Panc1 (cell line): ENCODE results near the gene CPLX1. TPM values are rescaled to one million over a fixed set of nuclear protein-coding genes. Genes with fewer than 3 reads are reported as not detected.

Experiments used
- ATAC-seq: fragments of 200-7000 bp; cut with Tn5 transposase; 2 replicates; pipeline ENCODE4 v1.9.1; 2020; ENCODE audit warnings: mild to moderate bottlenecking, moderate library complexity
- BruUV-seq: library from RNA; stranded (reverse); fragments of 400-500 nt; replicated peaks from 2 replicates; lab custom pipeline; 2021; lab: Mats Ljungman, UMichigan
- CTCF ChIA-PET: fragments of 300-600 bp; sonication (Branson Sonifier 250); formaldehyde crosslinking; loops from one replicate; lab custom pipeline; 2022; ENCODE audit warnings: antibody characterized with exemption; lab: Charles Lee
- POLR2A ChIA-PET: fragments of 300-600 bp; sonication (Branson Sonifier 250); formaldehyde crosslinking; loops from one replicate; lab custom pipeline; 2022; ENCODE audit warnings: antibody characterized with exemption; lab: Charles Lee
- DNase-seq: peaks from one replicate; pipeline ENCODE4 v3.0.0-alpha.2; 2010; ENCODE audit warnings: low read depth, low spot score
- H3K27ac ChIP-seq: 2 replicates; pipeline ENCODE4 v1.5.1; 2011; ENCODE audit warnings: mild to moderate bottlenecking, low read length, inconsistent platforms
- H3K27me3 ChIP-seq: fragments of 200-500 bp; sonication (Bioruptor generic); 2 replicates; pipeline ENCODE4 v1.6.0; 2014; ENCODE audit warnings: low read length, inconsistent platforms; ENCODE audit not compliant: control insufficient read depth, insufficient read depth
- H3K36me3 ChIP-seq: fragments of 200-500 bp; sonication (Bioruptor generic); 2 replicates; pipeline ENCODE4 v1.5.1; 2014; ENCODE audit warnings: inconsistent platforms, mild to moderate bottlenecking, low read length, moderate library complexity; ENCODE audit not compliant: control insufficient read depth, insufficient read depth
- H3K4me1 ChIP-seq: 2 replicates; pipeline ENCODE4 v1.5.1; 2011; ENCODE audit warnings: inconsistent platforms, mild to moderate bottlenecking, low read length, moderate library complexity; ENCODE audit not compliant: control insufficient read depth, insufficient read depth
- H3K4me3 ChIP-seq, 2 experiments: 2 replicates each; pipeline ENCODE4 v1.5.1; 2011 to 2012; ENCODE audit warnings: low read depth in 2 of 2, low read length in 2 of 2, mild to moderate bottlenecking in 2 of 2, inconsistent platforms in 1 of 2, moderate library complexity in 1 of 2
- H3K9me3 ChIP-seq: fragments of 200-500 bp; sonication (Bioruptor generic); 2 replicates; pipeline ENCODE4 v1.5.1; 2014; ENCODE audit warnings: low read depth, mild to moderate bottlenecking, inconsistent platforms, low read length, moderate library complexity; ENCODE audit not compliant: control insufficient read depth, insufficient read depth
- POLR2AphosphoS5 ChIP-seq: IDR thresholded peaks from 2 replicates; pipeline ENCODE4 v1.6.1; 2012; ENCODE audit warnings: mild to moderate bottlenecking, low read depth, low read length, moderate library complexity
- SIN3A ChIP-seq: IDR thresholded peaks from 2 replicates; pipeline ENCODE4 v1.6.1; 2012; ENCODE audit warnings: low read depth, mild to moderate bottlenecking, low read length, moderate library complexity, borderline replicate concordance; ENCODE audit not compliant: insufficient read depth
- TCF7L2 ChIP-seq: IDR thresholded peaks from 2 replicates; pipeline ENCODE4 v1.6.1; 2011; ENCODE audit warnings: mild to moderate bottlenecking, low read depth, low read length, inconsistent platforms
- in situ Hi-C: cut with HindIII; loops from 2 replicates; pipeline ENCODE4 v1.10.0; 2016; ENCODE audit warnings: low sequenced_read_pairs, low pct_unique_long_range_greater_than_20kb
- intact Hi-C: fragments of 100-400 bp; cut with micrococcal nuclease; formaldehyde crosslinking; loops from one replicate; pipeline ENCODE4 v1.10.0; 2022; ENCODE audit not compliant: unreplicated experiment
- total RNA-seq: library from RNA; stranded (reverse); gene quantifications from one replicate; pipeline ENCODE4 v1.2.1, GENCODE V29; 2021; ENCODE audit not compliant: unreplicated experiment
- TF ChIP-seq, protein P1 (sequence below): fragments of 450-650 bp; IDR thresholded peaks from 2 replicates; pipeline ENCODE4 v1.5.1; 2017; ENCODE audit warnings: mild to moderate bottlenecking
- TF ChIP-seq, protein P2 (sequence below), 2 experiments: IDR thresholded peaks; 2 replicates each; pipeline ENCODE4 v1.6.1; 2011 to 2012; ENCODE audit warnings: low read depth in 2 of 2, control low read depth in 1 of 2, low read length in 1 of 2, mild to moderate bottlenecking in 1 of 2, moderate library complexity in 1 of 2; ENCODE audit not compliant: insufficient read depth in 1 of 2

The CPLX1 gene
- total RNA-seq, 1 experiment from 2014 or later: 6.7 TPM

DNA sequence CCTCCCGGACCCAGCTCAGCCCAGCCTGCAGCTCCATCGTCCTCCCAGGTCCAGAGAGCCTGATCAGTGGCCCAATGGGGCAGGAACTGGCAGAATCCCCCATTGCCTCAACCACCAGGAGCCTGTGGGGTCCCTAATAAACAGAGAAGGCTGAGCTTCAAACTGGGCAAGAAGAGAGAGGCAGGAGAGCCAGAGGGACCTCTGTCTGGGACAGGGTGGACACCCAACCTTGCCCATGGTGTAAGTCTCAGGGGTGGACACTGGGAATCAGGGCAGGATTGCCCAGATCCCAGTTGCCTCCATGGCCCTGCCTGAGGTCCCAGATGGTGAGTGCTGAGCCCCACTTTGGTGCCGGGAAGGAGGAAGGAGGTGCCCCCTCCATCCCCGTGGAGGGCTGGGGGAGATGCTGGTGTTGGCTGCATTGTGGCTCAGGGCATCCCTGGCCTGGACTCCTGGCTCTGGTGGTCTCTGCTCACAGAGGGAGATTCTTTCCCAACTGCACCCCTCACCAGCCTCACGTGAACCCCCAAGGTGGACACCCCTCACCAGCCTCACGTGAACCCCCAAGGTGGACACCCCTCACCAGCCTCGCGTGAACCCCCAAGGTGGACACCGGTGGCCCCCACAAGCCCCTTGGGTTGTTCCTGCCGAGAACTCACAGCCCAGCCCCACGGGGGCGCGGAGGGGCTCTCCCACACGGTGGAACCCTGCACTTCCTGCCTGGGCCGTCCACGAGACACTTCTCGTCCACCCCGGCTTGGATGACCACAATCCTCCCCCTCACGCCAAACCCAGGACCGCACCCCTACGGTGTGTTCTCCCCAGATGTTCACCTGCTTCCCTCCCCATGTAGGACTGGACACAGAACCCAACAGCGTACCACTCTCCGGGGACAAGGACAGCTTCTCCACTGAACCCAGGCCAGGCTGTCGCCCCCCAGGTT, 5.4 kb downstream of the CPLX1 start:
- CTCF ChIA-PET: no interaction called here
- H3K4me3 ChIP-seq: no peak overlapping the region
- ATAC-seq: no peak
- H3K4me1 ChIP-seq: no peaks in the 10 kb centered on the region
- TF ChIP-seq TCF7L2 (no peak), SIN3A (no peak), POLR2AphosphoS5 (no peak)
- TF ChIP-seq, protein P1, sequence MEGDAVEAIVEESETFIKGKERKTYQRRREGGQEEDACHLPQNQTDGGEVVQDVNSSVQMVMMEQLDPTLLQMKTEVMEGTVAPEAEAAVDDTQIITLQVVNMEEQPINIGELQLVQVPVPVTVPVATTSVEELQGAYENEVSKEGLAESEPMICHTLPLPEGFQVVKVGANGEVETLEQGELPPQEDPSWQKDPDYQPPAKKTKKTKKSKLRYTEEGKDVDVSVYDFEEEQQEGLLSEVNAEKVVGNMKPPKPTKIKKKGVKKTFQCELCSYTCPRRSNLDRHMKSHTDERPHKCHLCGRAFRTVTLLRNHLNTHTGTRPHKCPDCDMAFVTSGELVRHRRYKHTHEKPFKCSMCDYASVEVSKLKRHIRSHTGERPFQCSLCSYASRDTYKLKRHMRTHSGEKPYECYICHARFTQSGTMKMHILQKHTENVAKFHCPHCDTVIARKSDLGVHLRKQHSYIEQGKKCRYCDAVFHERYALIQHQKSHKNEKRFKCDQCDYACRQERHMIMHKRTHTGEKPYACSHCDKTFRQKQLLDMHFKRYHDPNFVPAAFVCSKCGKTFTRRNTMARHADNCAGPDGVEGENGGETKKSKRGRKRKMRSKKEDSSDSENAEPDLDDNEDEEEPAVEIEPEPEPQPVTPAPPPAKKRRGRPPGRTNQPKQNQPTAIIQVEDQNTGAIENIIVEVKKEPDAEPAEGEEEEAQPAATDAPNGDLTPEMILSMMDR: no peak
- TF ChIP-seq, protein P2, sequence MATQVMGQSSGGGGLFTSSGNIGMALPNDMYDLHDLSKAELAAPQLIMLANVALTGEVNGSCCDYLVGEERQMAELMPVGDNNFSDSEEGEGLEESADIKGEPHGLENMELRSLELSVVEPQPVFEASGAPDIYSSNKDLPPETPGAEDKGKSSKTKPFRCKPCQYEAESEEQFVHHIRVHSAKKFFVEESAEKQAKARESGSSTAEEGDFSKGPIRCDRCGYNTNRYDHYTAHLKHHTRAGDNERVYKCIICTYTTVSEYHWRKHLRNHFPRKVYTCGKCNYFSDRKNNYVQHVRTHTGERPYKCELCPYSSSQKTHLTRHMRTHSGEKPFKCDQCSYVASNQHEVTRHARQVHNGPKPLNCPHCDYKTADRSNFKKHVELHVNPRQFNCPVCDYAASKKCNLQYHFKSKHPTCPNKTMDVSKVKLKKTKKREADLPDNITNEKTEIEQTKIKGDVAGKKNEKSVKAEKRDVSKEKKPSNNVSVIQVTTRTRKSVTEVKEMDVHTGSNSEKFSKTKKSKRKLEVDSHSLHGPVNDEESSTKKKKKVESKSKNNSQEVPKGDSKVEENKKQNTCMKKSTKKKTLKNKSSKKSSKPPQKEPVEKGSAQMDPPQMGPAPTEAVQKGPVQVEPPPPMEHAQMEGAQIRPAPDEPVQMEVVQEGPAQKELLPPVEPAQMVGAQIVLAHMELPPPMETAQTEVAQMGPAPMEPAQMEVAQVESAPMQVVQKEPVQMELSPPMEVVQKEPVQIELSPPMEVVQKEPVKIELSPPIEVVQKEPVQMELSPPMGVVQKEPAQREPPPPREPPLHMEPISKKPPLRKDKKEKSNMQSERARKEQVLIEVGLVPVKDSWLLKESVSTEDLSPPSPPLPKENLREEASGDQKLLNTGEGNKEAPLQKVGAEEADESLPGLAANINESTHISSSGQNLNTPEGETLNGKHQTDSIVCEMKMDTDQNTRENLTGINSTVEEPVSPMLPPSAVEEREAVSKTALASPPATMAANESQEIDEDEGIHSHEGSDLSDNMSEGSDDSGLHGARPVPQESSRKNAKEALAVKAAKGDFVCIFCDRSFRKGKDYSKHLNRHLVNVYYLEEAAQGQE (IDR thresholded peaks at IDR 0.05; ENCODE audit: insufficient read depth in 1 of 2, low read depth in 2 of 2, low read length in 1 of 2): no peak
- H3K9me3 ChIP-seq: no peaks in the 10 kb centered on the region
- POLR2A ChIA-PET: no interaction called here
- DNase-seq: no peak
- no peak overlapping the region for H3K27ac ChIP-seq
- no TSS peak for BruUV-seq
- intact Hi-C loops (no loop called here), in situ Hi-C loops (no loop called here)
- H3K36me3 ChIP-seq: no peaks in the 10 kb centered on the region
- no peaks in the 10 kb centered on the region for H3K27me3 ChIP-seq

DNA sequence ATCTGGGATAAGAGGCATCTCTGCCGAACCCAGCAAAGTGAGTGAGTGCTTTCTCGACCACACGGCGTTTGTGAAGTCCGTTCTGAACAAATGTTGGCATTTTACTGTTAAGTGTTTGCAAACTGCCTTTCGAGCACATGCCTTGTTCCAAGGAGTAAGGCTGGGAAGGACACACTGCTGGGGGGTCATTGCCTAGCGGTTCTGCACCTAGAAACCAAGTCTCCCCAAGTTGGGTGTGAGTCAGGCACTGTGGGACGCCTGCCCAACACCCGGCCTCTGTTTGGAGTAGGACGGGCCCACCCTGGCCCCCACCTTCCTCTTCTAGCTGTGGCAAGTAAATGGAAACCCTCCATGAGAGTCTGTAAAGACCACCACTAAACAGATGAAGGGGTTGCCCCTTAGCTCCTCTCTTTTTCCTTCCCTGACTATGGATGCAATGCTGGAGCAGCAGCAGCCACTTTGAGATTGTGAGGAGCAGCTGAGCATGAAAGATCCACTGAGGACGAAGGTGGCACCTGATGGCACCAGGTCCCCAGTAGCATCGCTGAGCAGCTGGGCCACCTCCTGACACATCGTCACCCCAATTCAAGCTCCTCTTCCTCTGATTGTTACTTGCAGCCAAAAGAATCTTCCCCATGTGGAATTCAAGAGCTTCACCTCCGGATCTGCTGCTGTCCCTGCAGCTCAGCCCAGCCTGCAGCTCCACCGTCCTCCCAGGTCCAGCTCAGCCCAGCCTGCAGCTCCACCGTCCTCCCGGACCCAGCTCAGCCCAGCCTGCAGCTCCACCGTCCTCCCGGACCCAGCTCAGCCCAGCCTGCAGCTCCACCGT, 6.3 kb downstream of the CPLX1 start:
- ATAC-seq: no peak
- TF ChIP-seq, protein P1: no peak
- TF ChIP-seq, protein P2 (IDR thresholded peaks at IDR 0.05; ENCODE audit: insufficient read depth in 1 of 2, low read depth in 2 of 2, low read length in 1 of 2): no peak
- no peak for TF ChIP-seq TCF7L2
- no peak for TF ChIP-seq POLR2AphosphoS5
- no peak for TF ChIP-seq SIN3A
- POLR2A ChIA-PET: no interaction called here
- no peak overlapping the region for H3K4me3 ChIP-seq
- no peaks in the 10 kb centered on the region for H3K9me3 ChIP-seq
- H3K27me3 ChIP-seq: no peaks in the 10 kb centered on the region
- H3K36me3 ChIP-seq: no peaks in the 10 kb centered on the region
- no TSS peak for BruUV-seq
- no peak overlapping the region for H3K27ac ChIP-seq
- intact Hi-C loops: no loop called here
- H3K4me1 ChIP-seq: no peaks in the 10 kb centered on the region
- CTCF ChIA-PET: no interaction called here
- in situ Hi-C loops: no loop called here
- DNase-seq: no peak
